ENCODE data around the gene UBE2V1. TPM values are rescaled to one million over a fixed set of nuclear protein-coding genes. Genes with fewer than 3 reads are reported as not detected.

The UBE2V1 gene
- total RNA-seq, 1 donor from 2014 or later, result 79.8 TPM

GRCh38 chr20:50038574-50038991 lies 74.4 kb downstream of the UBE2V1 start:
- peaks cover 19% of the 10 kb centered on the region for H3K4me1 Mint-ChIP-seq (ENCODE audit: low read depth)
- no peak overlapping the region for H3K27ac Mint-ChIP-seq (ENCODE audit: unreplicated experiment)
- H3K36me3 Mint-ChIP-seq (ENCODE audit: low read depth), result no peaks in the 10 kb centered on the region

DNA sequence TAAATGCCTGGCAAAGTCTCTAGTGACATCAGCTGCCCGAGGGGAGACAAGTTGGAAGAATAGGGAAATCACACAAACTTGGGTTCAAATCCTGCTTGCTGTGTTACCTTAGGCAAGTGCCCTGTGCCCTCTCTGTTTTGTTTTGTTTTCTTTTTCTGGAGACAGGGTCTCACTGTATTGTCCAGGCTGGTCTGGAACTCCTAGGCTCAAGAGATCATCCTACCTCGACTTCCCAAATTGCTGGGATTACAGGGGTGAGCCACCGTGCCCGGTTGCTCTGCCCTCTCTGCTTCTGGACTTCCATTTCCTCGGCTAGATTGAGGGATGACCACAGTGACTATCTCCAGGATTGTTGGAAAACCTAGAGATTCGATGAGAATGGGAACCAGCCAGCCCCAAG lies 74.8 kb downstream of the UBE2V1 start:
- Mint-ChIP-seq H3K9me3 (ENCODE audit: low read depth) (no peaks in the 10 kb centered on the region), H3K27ac (ENCODE audit: unreplicated experiment) (no peak overlapping the region)

More at GRCh38 chr20:50038574-50038991, 74.4 kb downstream of the UBE2V1 start:
- Mint-ChIP-seq H3K4me3 (ENCODE audit: unreplicated experiment) (no peak overlapping the region), H3K27me3 (ENCODE audit: low read depth) (no peaks in the 10 kb centered on the region), H3K9me3 (ENCODE audit: low read depth) (no peaks in the 10 kb centered on the region)
- DNase-seq (ENCODE audit: low spot score), result no peak
- TF ChIP-seq, protein P1, sequence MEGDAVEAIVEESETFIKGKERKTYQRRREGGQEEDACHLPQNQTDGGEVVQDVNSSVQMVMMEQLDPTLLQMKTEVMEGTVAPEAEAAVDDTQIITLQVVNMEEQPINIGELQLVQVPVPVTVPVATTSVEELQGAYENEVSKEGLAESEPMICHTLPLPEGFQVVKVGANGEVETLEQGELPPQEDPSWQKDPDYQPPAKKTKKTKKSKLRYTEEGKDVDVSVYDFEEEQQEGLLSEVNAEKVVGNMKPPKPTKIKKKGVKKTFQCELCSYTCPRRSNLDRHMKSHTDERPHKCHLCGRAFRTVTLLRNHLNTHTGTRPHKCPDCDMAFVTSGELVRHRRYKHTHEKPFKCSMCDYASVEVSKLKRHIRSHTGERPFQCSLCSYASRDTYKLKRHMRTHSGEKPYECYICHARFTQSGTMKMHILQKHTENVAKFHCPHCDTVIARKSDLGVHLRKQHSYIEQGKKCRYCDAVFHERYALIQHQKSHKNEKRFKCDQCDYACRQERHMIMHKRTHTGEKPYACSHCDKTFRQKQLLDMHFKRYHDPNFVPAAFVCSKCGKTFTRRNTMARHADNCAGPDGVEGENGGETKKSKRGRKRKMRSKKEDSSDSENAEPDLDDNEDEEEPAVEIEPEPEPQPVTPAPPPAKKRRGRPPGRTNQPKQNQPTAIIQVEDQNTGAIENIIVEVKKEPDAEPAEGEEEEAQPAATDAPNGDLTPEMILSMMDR (IDR thresholded peaks at IDR 0.05), result no peak

DNA sequence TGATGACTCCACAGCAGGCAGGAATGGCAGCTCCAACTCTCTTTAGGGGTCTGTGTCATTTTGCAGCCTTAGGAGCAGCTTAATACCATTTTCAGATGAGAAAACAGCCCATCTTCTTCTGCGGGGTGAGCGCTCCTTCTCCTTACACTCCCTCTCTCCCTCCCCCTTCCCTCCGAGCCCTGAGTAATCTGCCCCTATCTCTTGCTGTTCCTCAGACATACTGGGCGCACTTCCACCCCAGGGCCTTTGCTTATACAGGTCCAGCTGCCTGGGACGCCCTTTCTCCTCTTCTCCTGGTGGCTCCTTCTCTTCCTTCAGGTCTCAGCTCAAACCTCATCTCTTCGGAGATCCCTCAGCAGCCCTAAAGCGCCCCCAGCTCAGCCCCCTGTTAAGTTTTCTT lies 75.4 kb downstream of the UBE2V1 start:
- Mint-ChIP-seq H3K36me3 (ENCODE audit: low read depth) (no peaks in the 10 kb centered on the region), H3K9me3 (ENCODE audit: low read depth) (no peaks in the 10 kb centered on the region), H3K4me1 (ENCODE audit: low read depth) (peaks cover 28% of the 10 kb centered on the region), H3K27me3 (ENCODE audit: low read depth) (no peaks in the 10 kb centered on the region), H3K27ac (ENCODE audit: unreplicated experiment) (no peak overlapping the region), H3K4me3 (ENCODE audit: unreplicated experiment) (no peak overlapping the region)
- DNase-seq (ENCODE audit: low spot score), result no peak
- TF ChIP-seq, protein P1 (IDR thresholded peaks at IDR 0.05), result no peak

More for the DNA sequence above, 74.8 kb downstream of the UBE2V1 start:
- H3K4me3 Mint-ChIP-seq (ENCODE audit: unreplicated experiment), result no peak overlapping the region
- TF ChIP-seq, protein P1 (IDR thresholded peaks at IDR 0.05), result no peak
- peaks cover 24% of the 10 kb centered on the region for H3K4me1 Mint-ChIP-seq (ENCODE audit: low read depth)
- DNase-seq (ENCODE audit: low spot score), result no peak
- no peaks in the 10 kb centered on the region for H3K27me3 Mint-ChIP-seq (ENCODE audit: low read depth)
- no peaks in the 10 kb centered on the region for H3K36me3 Mint-ChIP-seq (ENCODE audit: low read depth)

DNA sequence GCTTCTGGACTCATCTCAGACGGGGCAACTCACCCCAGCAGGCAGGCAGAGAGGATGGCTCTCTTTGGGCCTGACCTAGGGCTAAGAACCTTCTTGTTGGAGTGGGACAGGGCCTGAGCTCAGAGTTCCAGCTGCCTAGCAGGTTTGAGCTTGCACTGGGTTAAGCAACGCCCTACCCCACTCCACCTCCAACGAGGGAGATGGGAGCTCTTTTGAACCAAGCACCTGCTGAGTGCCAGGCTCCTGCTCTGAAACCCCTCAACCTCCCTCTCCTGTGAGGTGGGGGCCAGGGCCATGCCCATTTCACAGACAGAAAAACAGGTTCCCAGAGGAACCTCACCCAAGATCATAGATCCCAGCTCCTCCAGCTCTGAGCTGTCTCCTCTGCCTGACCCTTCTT lies 75.8 kb downstream of the UBE2V1 start:
- no peaks in the 10 kb centered on the region for H3K27me3 Mint-ChIP-seq (ENCODE audit: low read depth)
- H3K27ac Mint-ChIP-seq (ENCODE audit: unreplicated experiment), result no peak overlapping the region
- H3K9me3 Mint-ChIP-seq (ENCODE audit: low read depth), result no peaks in the 10 kb centered on the region
- DNase-seq (ENCODE audit: low spot score), result no peak
- TF ChIP-seq, protein P1 (IDR thresholded peaks at IDR 0.05), result no peak
- no peaks in the 10 kb centered on the region for H3K36me3 Mint-ChIP-seq (ENCODE audit: low read depth)
- no peak overlapping the region for H3K4me3 Mint-ChIP-seq (ENCODE audit: unreplicated experiment)
- H3K4me1 Mint-ChIP-seq (ENCODE audit: low read depth), result peaks cover 28% of the 10 kb centered on the region

GRCh38 chr20:50036703-50037102 lies 76.2 kb downstream of the UBE2V1 start:
- H3K9me3 Mint-ChIP-seq (ENCODE audit: low read depth), result no peaks in the 10 kb centered on the region
- no peak overlapping the region for H3K4me3 Mint-ChIP-seq (ENCODE audit: unreplicated experiment)
- H3K36me3 Mint-ChIP-seq (ENCODE audit: low read depth), result no peaks in the 10 kb centered on the region
- H3K27me3 Mint-ChIP-seq (ENCODE audit: low read depth), result no peaks in the 10 kb centered on the region
- TF ChIP-seq, protein P1 (IDR thresholded peaks at IDR 0.05), result no peak
- peaks cover 30% of the 10 kb centered on the region for H3K4me1 Mint-ChIP-seq (ENCODE audit: low read depth)
- no peak for DNase-seq (ENCODE audit: low spot score)
- no peak overlapping the region for H3K27ac Mint-ChIP-seq (ENCODE audit: unreplicated experiment)
